Suprapubic skin (tissue), 3 donors: ENCODE results near the gene SMTNL1.
"Not testable (repeated sequence)": the region's sequence is repeated elsewhere in the genome, so short reads cannot be mapped to it uniquely, and the experiment has no call there.

Source experiments
- CTCF ChIP-seq, 2 donors: fragments of 200-600 bp in 1 of 2; fragments of 450-650 bp in 1 of 2; sonication (generic) in 1 of 2; IDR thresholded peaks; one replicate each; pipeline ENCODE4 v1.5.1; 2016 to 2019; ENCODE audit warnings: antibody characterized with exemption in 2 of 2, mild to moderate bottlenecking in 1 of 2, moderate library complexity in 1 of 2
- EP300 ChIP-seq: sonication (generic); formaldehyde crosslinking; IDR thresholded peaks from one replicate; pipeline ENCODE4 v1.6.1; 2017; ENCODE audit warnings: antibody characterized with exemption

GRCh38 chr11:57534449-57534848 is 2.9 kb upstream of the SMTNL1 start:
- TF ChIP-seq EP300; CTCF (IDR thresholded peaks at IDR 0.05): not testable (repeated sequence)
